ENCODE results near the gene PDE3A. TPM values are rescaled to one million over a fixed set of nuclear protein-coding genes. Genes with fewer than 3 reads are reported as not detected.

PDE3A gene
- total RNA-seq, 1 donor from 2014 or later: 0.39 TPM

- no peak for DNase-seq (ENCODE audit: low read depth in 2 of 2)
Measured at GRCh38 chr12:20453756-20454310, 85.5 kb downstream of the PDE3A start.

- no peak for DNase-seq (ENCODE audit: low read depth in 2 of 2)
Measured at GRCh38 chr12:20455001-20455706, 86.8 kb downstream of the PDE3A start.

GRCh38 chr12:20457582-20457981, 89.2 kb downstream of the PDE3A start:
- no peak for DNase-seq (ENCODE audit: low read depth in 2 of 2)

GRCh38 chr12:20458011-20458410, 89.7 kb downstream of the PDE3A start:
- DNase-seq (ENCODE audit: low read depth in 2 of 2): no peak

GRCh38 chr12:20459920-20460319, 91.6 kb downstream of the PDE3A start:
- DNase-seq (ENCODE audit: low read depth in 2 of 2): no peak

GRCh38 chr12:20460956-20461355, 92.6 kb downstream of the PDE3A start:
- no peak for DNase-seq (ENCODE audit: low read depth in 2 of 2)

GRCh38 chr12:20463913-20464524, 95.7 kb downstream of the PDE3A start:
- DNase-seq (ENCODE audit: low read depth in 2 of 2): peak in 1 of 2 donors; percentile 17

- DNase-seq (ENCODE audit: low read depth in 2 of 2): no peak
Measured at GRCh38 chr12:20469300-20469699, 101.0 kb downstream of the PDE3A start.

- no peak for DNase-seq (ENCODE audit: low read depth in 2 of 2)
Measured at GRCh38 chr12:20469756-20470155, 101.4 kb downstream of the PDE3A start.

- peak in 1 of 2 donors; percentile 63 for DNase-seq (ENCODE audit: low read depth in 2 of 2)
Measured at GRCh38 chr12:20472102-20472782, 103.9 kb downstream of the PDE3A start.

- no peak for DNase-seq (ENCODE audit: low read depth in 2 of 2)
Measured at GRCh38 chr12:20473133-20473532, 104.8 kb downstream of the PDE3A start.

- DNase-seq (ENCODE audit: low read depth in 2 of 2): no peak
Measured at GRCh38 chr12:20474016-20474415, 105.7 kb downstream of the PDE3A start.

GRCh38 chr12:20474443-20474842, 106.1 kb downstream of the PDE3A start:
- no peak for DNase-seq (ENCODE audit: low read depth in 2 of 2)

GRCh38 chr12:20475542-20475941, 107.2 kb downstream of the PDE3A start:
- DNase-seq (ENCODE audit: low read depth in 2 of 2): no peak

GRCh38 chr12:20476551-20476950, 108.2 kb downstream of the PDE3A start:
- no peak for DNase-seq (ENCODE audit: low read depth in 2 of 2)

- DNase-seq (ENCODE audit: low read depth in 2 of 2): no peak
Measured at GRCh38 chr12:20477255-20477654, 108.9 kb downstream of the PDE3A start.

GRCh38 chr12:20477672-20478071, 109.3 kb downstream of the PDE3A start:
- DNase-seq (ENCODE audit: low read depth in 2 of 2): no peak

GRCh38 chr12:20482491-20483054, 114.2 kb downstream of the PDE3A start:
- no peak for DNase-seq (ENCODE audit: low read depth in 2 of 2)

GRCh38 chr12:20483776-20484175, 115.4 kb downstream of the PDE3A start:
- no peak for DNase-seq (ENCODE audit: low read depth in 2 of 2)

- no peak for DNase-seq (ENCODE audit: low read depth in 2 of 2)
Measured at GRCh38 chr12:20486233-20486632, 117.9 kb downstream of the PDE3A start.

- no peak for DNase-seq (ENCODE audit: low read depth in 2 of 2)
Measured at GRCh38 chr12:20487519-20487918, 119.2 kb downstream of the PDE3A start.

- DNase-seq (ENCODE audit: low read depth in 2 of 2): peak in 1 of 2 donors; percentile 27
Measured at GRCh38 chr12:20489645-20490044, 121.3 kb downstream of the PDE3A start.
